GM12878 (cell line): ENCODE results near the gene LRIT1. TPM values are rescaled to one million over a fixed set of nuclear protein-coding genes. Genes with fewer than 3 reads are reported as not detected.

Source experiments
- ATAC-seq: fragments of 200-7000 bp; cut with Tn5 transposase; 3 replicates; pipeline ENCODE4 v1.9.1; 2020; ENCODE audit warnings: mild to moderate bottlenecking, moderate library complexity
- BruUV-seq: library from RNA; stranded (reverse); fragments of 400-500 nt; replicated peaks from 2 replicates; lab custom pipeline; 2021; lab: Mats Ljungman, UMichigan
- CTCF ChIA-PET: fragments of 300-600 bp; sonication (Branson Sonifier 250); formaldehyde crosslinking; extraction: SDS; loops from one replicate; lab custom pipeline; 2021; ENCODE audit warnings: inconsistent platforms; lab: Yijun Ruan, JAX
- POLR2A ChIA-PET: fragments of 350-600 bp; formaldehyde crosslinking; extraction: SDS; loops from one replicate; lab custom pipeline; 2021; ENCODE audit warnings: inconsistent platforms; lab: Charles Lee
- RAD21 ChIA-PET: fragments of 300-600 bp; sonication (Branson Sonifier 250); formaldehyde crosslinking; loops from one replicate; lab custom pipeline; 2023; ENCODE audit warnings: antibody characterized with exemption; ENCODE audit not compliant: unreplicated experiment; lab: Charles Lee
- SMC1A ChIA-PET: fragments of 300-600 bp; sonication (Branson Sonifier 250); formaldehyde crosslinking; loops from one replicate; lab custom pipeline; 2023; ENCODE audit not compliant: unreplicated experiment, uncharacterized antibody; lab: Charles Lee
- DNase-seq: peaks from one replicate; pipeline ENCODE4 v3.0.0-alpha.2; 2011; ENCODE audit warnings: low read depth, low spot score
- FAIRE-seq: peaks from 3 replicates; lab custom pipeline; 2011; peaks lifted over from hg19 to GRCh38; lab: Jason Lieb, UNC
- H2AFZ ChIP-seq: 2 replicates; pipeline ENCODE4 v1.6.0; 2011; ENCODE audit warnings: low read depth, low read length, control low read depth; ENCODE audit not compliant: control insufficient read depth
- H3K27ac ChIP-seq: 2 replicates; pipeline ENCODE4 v1.5.1; 2011; ENCODE audit warnings: control low read depth; ENCODE audit not compliant: control insufficient read depth, insufficient read depth
- H3K27me3 ChIP-seq, 2 experiments: replicated peaks in 1 of 2; 2 replicates each; pipeline versions ENCODE4 v1.6.0 to v1.6.1; 2011; ENCODE audit warnings: low read length in 1 of 2; ENCODE audit not compliant: control insufficient read depth in 2 of 2, insufficient read depth in 2 of 2
- H3K36me3 ChIP-seq, 2 experiments: 2 replicates each; pipeline ENCODE4 v1.5.1; 2011; ENCODE audit warnings: low read length in 1 of 2; ENCODE audit not compliant: control insufficient read depth in 2 of 2, insufficient read depth in 2 of 2
- H3K4me1 ChIP-seq: 2 replicates; pipeline ENCODE4 v1.6.1; 2011; ENCODE audit warnings: mild to moderate bottlenecking, low read length, moderate library complexity, mixed read lengths; ENCODE audit not compliant: control insufficient read depth, insufficient read depth
- H3K4me2 ChIP-seq: 2 replicates; pipeline ENCODE4 v1.6.0; 2011; ENCODE audit warnings: control low read depth; ENCODE audit not compliant: control insufficient read depth, insufficient read depth
- H3K4me3 ChIP-seq: fragments of 200-600 bp; sonication (generic); 2 replicates; pipeline ENCODE4 v1.5.1; 2016
- H3K79me2 ChIP-seq: 2 replicates; pipeline ENCODE4 v1.6.0; 2011; ENCODE audit warnings: low read length; ENCODE audit not compliant: control insufficient read depth, insufficient read depth
- H3K9ac ChIP-seq: 2 replicates; pipeline ENCODE4 v1.8.0; 2011; ENCODE audit warnings: low read length, control low read depth, mixed read lengths; ENCODE audit not compliant: control insufficient read depth, insufficient read depth
- H3K9me3 ChIP-seq: replicated peaks from 3 replicates; pipeline ENCODE4 v1.5.1; 2011; ENCODE audit warnings: mild to moderate bottlenecking, low read length; ENCODE audit not compliant: control insufficient read depth, insufficient read depth
- H4K20me1 ChIP-seq: 2 replicates; pipeline ENCODE4 v1.6.0; 2011; ENCODE audit not compliant: control insufficient read depth, insufficient read depth
- JUNB ChIP-seq: IDR thresholded peaks from 2 replicates; pipeline ENCODE4 v1.6.1; 2016; ENCODE audit warnings: antibody characterized with exemption, mild to moderate bottlenecking
- NBN ChIP-seq: fragments of 450-650 bp; IDR thresholded peaks from 2 replicates; pipeline ENCODE4 v1.6.1; 2016
- NFXL1 ChIP-seq: fragments of 450-650 bp; IDR thresholded peaks from 2 replicates; pipeline ENCODE4 v1.6.1; 2017; ENCODE audit warnings: antibody characterized with exemption, mild to moderate bottlenecking, borderline replicate concordance
- ZNF592 ChIP-seq: fragments of 450-650 bp; IDR thresholded peaks from 2 replicates; pipeline ENCODE4 v1.6.1; 2017; ENCODE audit warnings: mild to moderate bottlenecking, moderate library complexity
- WGBS: methylation state at CpG from one replicate; pipeline ENCODE4 v1.1.6; 2016; ENCODE audit warnings: low lambda C conversion rate; ENCODE audit not compliant: insufficient replicate concordance, insufficient coverage; ENCODE audit errors: missing lambda C conversion rate; 5-methylcytosine and 5-hydroxymethylcytosine counted together
- in situ Hi-C: fragments of 300-500 bp; cut with MboI; formaldehyde crosslinking; loops from 9 replicates; pipeline ENCODE4 v1.14.3; 2018; ENCODE audit warnings: mixed read lengths
- intact Hi-C: fragments of 100-400 bp; cut with micrococcal nuclease; formaldehyde crosslinking; loops from one replicate; pipeline ENCODE4 v1.14.2; 2022; ENCODE audit not compliant: unreplicated experiment
- polyA plus RNA-seq, 11 experiments: library from polyadenylated mRNA; depleted of rRNA in 4 of 11; unstranded in 6 of 11; stranded (reverse) in 5 of 11; fragments of >200 nt; fragmentation: Nextera tagmentation in 4 of 11; fragmentation: Illumina TruSeq in 1 of 11; extraction: Ambion mirVana in 4 of 11; extraction: Trizol in 1 of 11; gene quantifications; 1 replicate in 1 of 11; 2 replicates in 10 of 11; pipeline versions ENCODE4 v1.2.1 to v1.2.3, GENCODE V29; 2011 to 2016; ENCODE audit warnings: inconsistent platforms in 2 of 11, missing spikeins in 2 of 11, low read depth in 1 of 11
- total RNA-seq, 4 experiments: library from RNA; depleted of rRNA in 3 of 4; stranded (reverse); fragments of >200 nt in 3 of 4; fragmentation: Illumina TruSeq in 1 of 4; extraction: Trizol in 1 of 4; gene quantifications; 2 replicates each; pipeline versions ENCODE4 v1.2.1 to v1.2.3, GENCODE V29; 2013 to 2021
- TF ChIP-seq, protein P1 (sequence below), 3 experiments: IDR thresholded peaks in 2 of 3; conservative IDR thresholded peaks in 1 of 3; 2 replicates each; pipeline ENCODE4 v1.5.1; 2011; ENCODE audit warnings: low read depth in 3 of 3, low read length in 3 of 3, mild to moderate bottlenecking in 3 of 3, control low read depth in 2 of 3, moderate library complexity in 2 of 3, inconsistent platforms in 1 of 3, mixed read lengths in 1 of 3; ENCODE audit not compliant: control insufficient read depth in 2 of 3, insufficient read depth in 1 of 3; ENCODE audit errors: extremely low read depth in 1 of 3
- TF ChIP-seq, protein P2 (sequence below): fragments of 450-650 bp; IDR thresholded peaks from 2 replicates; pipeline ENCODE4 v1.6.1; 2017; ENCODE audit warnings: borderline replicate concordance

Gene LRIT1
- total and polyA plus RNA-seq, 10 of the 15 experiments (the other 5 are each of a cell fraction or from before 2014, with no cell fraction given), result not detected

DNA sequence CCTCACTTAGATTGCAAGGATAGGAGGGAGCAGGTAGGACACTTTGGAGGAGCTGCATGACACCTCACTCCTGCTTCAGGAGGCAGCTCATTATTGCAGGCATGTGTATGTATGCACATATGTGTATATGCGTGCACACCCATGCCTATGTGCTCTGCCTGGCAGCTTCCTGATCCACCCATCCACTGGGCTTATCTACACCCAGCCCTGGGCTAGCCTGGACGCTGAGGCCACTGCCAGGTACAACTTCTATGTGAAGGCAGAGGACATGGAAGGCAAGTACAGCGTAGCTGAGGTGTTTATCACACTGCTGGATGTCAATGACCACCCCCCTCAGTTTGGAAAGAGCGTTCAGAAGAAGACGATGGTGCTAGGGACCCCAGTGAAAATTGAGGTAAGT lies 29.3 kb downstream of the LRIT1 start (continued):
- TF ChIP-seq, protein P1, sequence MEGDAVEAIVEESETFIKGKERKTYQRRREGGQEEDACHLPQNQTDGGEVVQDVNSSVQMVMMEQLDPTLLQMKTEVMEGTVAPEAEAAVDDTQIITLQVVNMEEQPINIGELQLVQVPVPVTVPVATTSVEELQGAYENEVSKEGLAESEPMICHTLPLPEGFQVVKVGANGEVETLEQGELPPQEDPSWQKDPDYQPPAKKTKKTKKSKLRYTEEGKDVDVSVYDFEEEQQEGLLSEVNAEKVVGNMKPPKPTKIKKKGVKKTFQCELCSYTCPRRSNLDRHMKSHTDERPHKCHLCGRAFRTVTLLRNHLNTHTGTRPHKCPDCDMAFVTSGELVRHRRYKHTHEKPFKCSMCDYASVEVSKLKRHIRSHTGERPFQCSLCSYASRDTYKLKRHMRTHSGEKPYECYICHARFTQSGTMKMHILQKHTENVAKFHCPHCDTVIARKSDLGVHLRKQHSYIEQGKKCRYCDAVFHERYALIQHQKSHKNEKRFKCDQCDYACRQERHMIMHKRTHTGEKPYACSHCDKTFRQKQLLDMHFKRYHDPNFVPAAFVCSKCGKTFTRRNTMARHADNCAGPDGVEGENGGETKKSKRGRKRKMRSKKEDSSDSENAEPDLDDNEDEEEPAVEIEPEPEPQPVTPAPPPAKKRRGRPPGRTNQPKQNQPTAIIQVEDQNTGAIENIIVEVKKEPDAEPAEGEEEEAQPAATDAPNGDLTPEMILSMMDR (IDR thresholded peaks at IDR 0.05 in 2 of 3, conservative IDR thresholded peaks at IDR 0.05 in 1 of 3; ENCODE audit: control insufficient read depth in 2 of 3, extremely low read depth in 1 of 3, insufficient read depth in 1 of 3, low read depth in 3 of 3, low read length in 3 of 3), result no peak
- TF ChIP-seq, protein P2, sequence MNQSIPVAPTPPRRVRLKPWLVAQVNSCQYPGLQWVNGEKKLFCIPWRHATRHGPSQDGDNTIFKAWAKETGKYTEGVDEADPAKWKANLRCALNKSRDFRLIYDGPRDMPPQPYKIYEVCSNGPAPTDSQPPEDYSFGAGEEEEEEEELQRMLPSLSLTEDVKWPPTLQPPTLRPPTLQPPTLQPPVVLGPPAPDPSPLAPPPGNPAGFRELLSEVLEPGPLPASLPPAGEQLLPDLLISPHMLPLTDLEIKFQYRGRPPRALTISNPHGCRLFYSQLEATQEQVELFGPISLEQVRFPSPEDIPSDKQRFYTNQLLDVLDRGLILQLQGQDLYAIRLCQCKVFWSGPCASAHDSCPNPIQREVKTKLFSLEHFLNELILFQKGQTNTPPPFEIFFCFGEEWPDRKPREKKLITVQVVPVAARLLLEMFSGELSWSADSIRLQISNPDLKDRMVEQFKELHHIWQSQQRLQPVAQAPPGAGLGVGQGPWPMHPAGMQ, result no peak
- TF ChIP-seq, all 136 proteins: peak for 0

- no peak for FAIRE-seq
- H3K27me3 ChIP-seq, result peaks cover 0 to 5% of the 10 kb centered on the region in 2 experiments
- BruUV-seq, result no TSS peak
- H3K4me2 ChIP-seq, result no peak overlapping the region
- no peaks in the 10 kb centered on the region for H3K9me3 ChIP-seq
- WGBS, result 0% methylated on average over 2 of the region's 2 CpGs
- ChIA-PET POLR2A (no interaction called here), SMC1A (interaction anchor here (4.6 kb wide), 1 partner anchor 63 kb away, joined by 29 read pairs; no protein-coding TSS in a partner anchor), RAD21 (interaction anchor here (0.9 to 1.9 kb wide), 3 partner anchors 51 to 76 kb away, joined by 3 to 9 read pairs (median 3); no protein-coding TSS in a partner anchor), CTCF (interaction anchor here (1.1 to 28.3 kb wide), 7 partner anchors 12 to 86 kb away, joined by 3 to 788 read pairs (median 4); partner anchors contain the start of gene GPR15LG)
- no peaks in the 10 kb centered on the region for H3K4me1 ChIP-seq
- no peak for TF ChIP-seq ZNF592
- no peak for TF ChIP-seq NFXL1
- TF ChIP-seq JUNB, result no peak
- no peak for TF ChIP-seq NBN
- no peak for ATAC-seq
- no peak overlapping the region for H3K27ac ChIP-seq
- no peaks in the 10 kb centered on the region for H3K36me3 ChIP-seq
- DNase-seq, result no peak
- in situ Hi-C loops (no loop called here), intact Hi-C loops (no loop called here)
- H3K4me3 ChIP-seq, result no peak overlapping the region
- H3K9ac ChIP-seq, result no peak overlapping the region
- H4K20me1 ChIP-seq, result no peaks in the 10 kb centered on the region
- H3K79me2 ChIP-seq, result no peaks in the 10 kb centered on the region
- no peak overlapping the region for H2AFZ ChIP-seq
Measured at GRCh38 chr10:84211566-84211965, 29.8 kb downstream of the LRIT1 start.
